ENCODE measurements around the gene GCKR. TPM values are rescaled to one million over a fixed set of nuclear protein-coding genes. Genes with fewer than 3 reads are reported as not detected.
A peak's percentile ranks its signal among the peaks of the same experiment; 100 is the strongest.

GCKR gene
- total and polyA plus RNA-seq, 12 donors, result 0.24 to 29.4 (median 7.5) TPM

- intact Hi-C loops (cut with DNase I), result no loop called here
- Histone ChIP-seq H3K36me3 (replicated peaks in 1 of 2) (peaks cover 0 to 35% of the 10 kb centered on the region in 2 donors), H3K27me3 (no peaks in the 10 kb centered on the region), H3K4me1 (replicated peaks in 1 of 2) (no peaks in the 10 kb centered on the region), H3K9me3 (replicated peaks in 1 of 3) (no peaks in the 10 kb centered on the region), H3K4me3 (no peak overlapping the region), H3K27ac (no peak overlapping the region)
- no peak for DNase-seq
- 83 to 89% (median 85%) methylated on average over 5 to 8 of the region's 8 CpGs for WGBS, 4 donors
- no peak for TF ChIP-seq CTCF (IDR thresholded peaks at IDR 0.05)
- TF ChIP-seq POLR2A (IDR thresholded peaks at IDR 0.05), result no peak
Measured at GRCh38 chr2:27461118-27461517, 35.5 kb upstream of the GCKR start.

- Histone ChIP-seq H3K27me3 (no peaks in the 10 kb centered on the region), H3K36me3 (replicated peaks in 1 of 2) (peaks cover 0 to 8% of the 10 kb centered on the region in 2 donors), H3K4me1 (replicated peaks in 1 of 2) (no peaks in the 10 kb centered on the region), H3K9me3 (replicated peaks in 1 of 3) (no peaks in the 10 kb centered on the region), H3K4me3 (no peak overlapping the region), H3K27ac (no peak overlapping the region)
- no peak for DNase-seq
- intact Hi-C loops (cut with DNase I), result no loop called here
- 95 to 98% (median 97%) methylated on average over 7 of the region's 7 CpGs for WGBS, 4 donors
- no peak for TF ChIP-seq CTCF (IDR thresholded peaks at IDR 0.05)
- no peak for TF ChIP-seq POLR2A (IDR thresholded peaks at IDR 0.05)
Measured at GRCh38 chr2:27464443-27464842, 32.2 kb upstream of the GCKR start.

GRCh38 chr2:27471961-27472360, 24.7 kb upstream of the GCKR start:
- Histone ChIP-seq H3K27ac (peak overlapping the region in 1 of 5 donors; percentile 14), H3K9me3 (replicated peaks in 1 of 3) (no peaks in the 10 kb centered on the region), H3K4me3 (no peak overlapping the region), H3K4me1 (replicated peaks in 1 of 2) (no peaks in the 10 kb centered on the region), H3K36me3 (replicated peaks in 1 of 2) (peaks cover 0 to 41% of the 10 kb centered on the region in 2 donors), H3K27me3 (no peaks in the 10 kb centered on the region)
- intact Hi-C loops (cut with DNase I), result no loop called here
- DNase-seq, result no peak
- TF ChIP-seq POLR2A (IDR thresholded peaks at IDR 0.05) (no peak), CTCF (IDR thresholded peaks at IDR 0.05) (no peak)
- WGBS, 4 donors, result 93 to 98% (median 94%) methylated on average over 5 of the region's 5 CpGs

- Histone ChIP-seq H3K9me3 (replicated peaks in 1 of 3) (no peaks in the 10 kb centered on the region), H3K27me3 (no peaks in the 10 kb centered on the region), H3K4me1 (replicated peaks in 1 of 2) (peaks cover 5 to 19% of the 10 kb centered on the region in 2 donors), H3K27ac (no peak overlapping the region), H3K4me3 (no peak overlapping the region), H3K36me3 (replicated peaks in 1 of 2) (peaks cover 0 to 28% of the 10 kb centered on the region in 2 donors)
- DNase-seq, result no peak
- intact Hi-C loops (cut with DNase I), result loop anchor here in 1 of 2 donors (10.0 kb wide), 1 partner anchor 149 kb away; no protein-coding TSS in a partner anchor
- WGBS, 4 donors, result 76 to 88% (median 78%) methylated on average over 3 of the region's 3 CpGs
- TF ChIP-seq POLR2A (IDR thresholded peaks at IDR 0.05), result no peak
Measured at GRCh38 chr2:27485496-27485895, 11.1 kb upstream of the GCKR start.

GRCh38 chr2:27489118-27489497, 7.5 kb upstream of the GCKR start:
- intact Hi-C loops (cut with DNase I), result loop anchor here in 1 of 2 donors (10.0 kb wide), 1 partner anchor 146 kb away; no protein-coding TSS in a partner anchor
- TF ChIP-seq POLR2A (IDR thresholded peaks at IDR 0.05) (no peak), CTCF (IDR thresholded peaks at IDR 0.05) (peak in 1 of 6 experiments; percentile 7)
- DNase-seq, result peak in 1 of 7 donors; percentile 12
- peak overlapping the region in 2 of 5 donors; percentile 71 to 96 for H3K27ac ChIP-seq
- H3K27me3 ChIP-seq, result no peaks in the 10 kb centered on the region
- H3K9me3 ChIP-seq (replicated peaks in 1 of 3), result no peaks in the 10 kb centered on the region
- 1 to 7% (median 4%) methylated on average over 11 of the region's 11 CpGs for WGBS, 4 donors
- peaks cover 11 to 23% of the 10 kb centered on the region in 2 donors for H3K4me1 ChIP-seq (replicated peaks in 1 of 2)
- peak overlapping the region in 3 of 4 donors; percentile 44 to 68 (median 64) for H3K4me3 ChIP-seq
- H3K36me3 ChIP-seq (replicated peaks in 1 of 2), result peaks cover 0 to 19% of the 10 kb centered on the region in 2 donors
